Effector memory CD4-positive, alpha-beta T cell (primary cell): Measurements from ENCODE around the gene ZNF527.
"Not testable (repeated sequence)": the region's sequence is repeated elsewhere in the genome, so short reads cannot be mapped to it uniquely, and the experiment has no call there.

Source experiments
- DNase-seq, 3 donors: peaks; one replicate each; pipeline ENCODE4 v3.0.0-alpha.2; 2020
- H3K27ac ChIP-seq: 2 replicates; pipeline ENCODE4 v1.7.0; 2013; ENCODE audit warnings: mild to moderate bottlenecking, low read length, moderate library complexity; ENCODE audit not compliant: insufficient read depth, poor library complexity, severe bottlenecking
- H3K27me3 ChIP-seq: replicated peaks from 2 replicates; pipeline ENCODE4 v1.7.0; 2013; ENCODE audit warnings: mild to moderate bottlenecking, low read length; ENCODE audit not compliant: insufficient read depth, control insufficient read depth, poor library complexity, severe bottlenecking
- H3K36me3 ChIP-seq: 2 replicates; pipeline ENCODE4 v1.7.0; 2013; ENCODE audit warnings: mild to moderate bottlenecking, low read length, moderate library complexity; ENCODE audit not compliant: control insufficient read depth, insufficient read depth
- H3K4me1 ChIP-seq: 2 replicates; pipeline ENCODE4 v1.7.0; 2013; ENCODE audit warnings: low read length, mild to moderate bottlenecking; ENCODE audit not compliant: control insufficient read depth, insufficient read depth, poor library complexity, severe bottlenecking
- H3K4me3 ChIP-seq: 2 replicates; pipeline ENCODE4 v1.7.0; 2013; ENCODE audit warnings: low read length, low read depth, mild to moderate bottlenecking; ENCODE audit not compliant: insufficient read depth, poor library complexity, severe bottlenecking
- H3K9me3 ChIP-seq: 2 replicates; pipeline ENCODE4 v1.7.0; 2013; ENCODE audit warnings: mild to moderate bottlenecking, low read length, moderate library complexity; ENCODE audit not compliant: control insufficient read depth

The ZNF527 gene

DNA sequence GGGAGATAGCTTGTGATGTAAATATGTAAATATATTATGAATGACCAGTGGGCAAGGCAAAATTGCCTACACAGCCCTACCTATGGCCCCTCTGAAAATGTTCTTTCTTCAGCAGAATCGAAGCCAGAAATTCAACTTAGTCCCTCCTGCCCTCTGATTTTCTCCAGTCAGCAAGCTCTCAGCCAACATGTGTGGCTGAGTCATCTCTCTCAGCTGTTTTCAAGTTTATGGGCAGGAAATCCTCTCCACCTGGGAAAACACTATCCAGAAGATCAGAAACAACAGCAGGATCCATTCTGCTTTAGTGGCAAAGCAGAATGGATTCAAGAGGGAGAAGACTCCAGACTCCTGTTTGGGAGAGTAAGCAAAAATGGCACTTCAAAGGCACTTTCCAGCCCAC, 8.9 kb upstream of the ZNF527 start:
- H3K27me3 ChIP-seq = no peaks in the 10 kb centered on the region
- no peaks in the 10 kb centered on the region for H3K4me1 ChIP-seq
- no peak overlapping the region for H3K4me3 ChIP-seq
- H3K36me3 ChIP-seq = peaks cover 36% of the 10 kb centered on the region
- no peak for DNase-seq
- H3K27ac ChIP-seq = no peak overlapping the region
- H3K9me3 ChIP-seq = peaks cover 13% of the 10 kb centered on the region

GRCh38 chr19:37362733-37363132, 8.2 kb upstream of the ZNF527 start:
- DNase-seq = no peak
- no peaks in the 10 kb centered on the region for H3K4me1 ChIP-seq
- no peak overlapping the region for H3K4me3 ChIP-seq
- H3K36me3 ChIP-seq = peaks cover 32% of the 10 kb centered on the region
- H3K27ac ChIP-seq = no peak overlapping the region
- H3K27me3 ChIP-seq = no peaks in the 10 kb centered on the region
- peaks cover 13% of the 10 kb centered on the region for H3K9me3 ChIP-seq

- H3K36me3 ChIP-seq = peaks cover 13% of the 10 kb centered on the region
- DNase-seq = not testable (repeated sequence)
These were observed 466 bp upstream of the ZNF527 start for GRCh38 chr19:37370386-37370879.

DNA sequence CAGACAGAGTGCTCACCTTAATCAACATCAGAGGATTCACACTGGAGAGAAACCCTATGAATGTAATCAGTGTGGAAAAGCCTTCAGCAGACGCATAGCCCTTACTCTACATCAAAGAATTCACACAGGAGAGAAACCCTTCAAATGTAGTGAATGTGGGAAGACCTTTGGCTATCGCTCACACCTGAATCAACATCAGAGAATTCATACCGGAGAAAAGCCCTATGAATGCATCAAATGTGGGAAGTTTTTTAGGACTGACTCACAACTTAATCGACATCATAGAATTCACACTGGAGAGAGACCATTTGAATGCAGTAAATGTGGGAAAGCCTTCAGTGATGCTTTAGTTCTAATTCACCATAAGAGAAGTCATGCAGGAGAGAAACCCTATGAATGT, 18.3 kb downstream of the ZNF527 start:
- H3K27ac ChIP-seq = no peak overlapping the region

More at GRCh38 chr19:37370386-37370879, 466 bp upstream of the ZNF527 start:
- Histone ChIP-seq H3K4me3 (peak overlapping the region; percentile 85), H3K27ac (peak overlapping the region; percentile 72)
- not testable (repeated sequence) for H3K27me3 ChIP-seq, H3K4me1 ChIP-seq, H3K9me3 ChIP-seq

GRCh38 chr19:37391399-37391798, 20.5 kb downstream of the ZNF527 start:
- not testable (repeated sequence) for H3K4me1 ChIP-seq, H3K27ac ChIP-seq, H3K27me3 ChIP-seq, DNase-seq, H3K4me3 ChIP-seq
- H3K9me3 ChIP-seq = peaks cover 46% of the 10 kb centered on the region
- H3K36me3 ChIP-seq = peaks cover 25% of the 10 kb centered on the region

More for the DNA sequence above, 18.3 kb downstream of the ZNF527 start:
- Histone ChIP-seq H3K36me3 (peaks cover 47% of the 10 kb centered on the region), H3K27me3 (no peaks in the 10 kb centered on the region), H3K4me3 (no peak overlapping the region), H3K4me1 (no peaks in the 10 kb centered on the region), H3K9me3 (peaks cover 47% of the 10 kb centered on the region)
- DNase-seq = no peak

DNA sequence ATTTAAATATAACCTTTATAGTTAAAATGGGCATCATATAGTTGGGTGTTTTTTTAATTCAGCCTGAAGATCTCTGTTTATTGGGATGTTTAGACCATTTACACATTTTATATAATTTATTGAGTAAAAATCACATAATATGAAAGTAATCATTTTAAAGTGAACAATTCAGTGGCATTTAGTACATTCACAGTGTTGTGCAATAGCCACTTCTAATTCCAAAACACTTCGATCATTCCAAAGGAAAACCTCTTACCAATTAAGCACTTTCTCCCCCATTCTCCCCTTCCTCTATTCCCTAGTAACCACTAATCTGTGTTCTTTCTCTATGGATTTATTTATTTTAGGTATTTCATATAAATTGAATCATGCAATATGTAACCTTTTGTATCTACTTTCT, 30.2 kb downstream of the ZNF527 start:
- Histone ChIP-seq H3K4me3 (no peak overlapping the region), H3K27me3 (no peaks in the 10 kb centered on the region), H3K9me3 (peaks cover 28% of the 10 kb centered on the region), H3K27ac (no peak overlapping the region), H3K36me3 (no peaks in the 10 kb centered on the region), H3K4me1 (no peaks in the 10 kb centered on the region)
- no peak for DNase-seq

DNA sequence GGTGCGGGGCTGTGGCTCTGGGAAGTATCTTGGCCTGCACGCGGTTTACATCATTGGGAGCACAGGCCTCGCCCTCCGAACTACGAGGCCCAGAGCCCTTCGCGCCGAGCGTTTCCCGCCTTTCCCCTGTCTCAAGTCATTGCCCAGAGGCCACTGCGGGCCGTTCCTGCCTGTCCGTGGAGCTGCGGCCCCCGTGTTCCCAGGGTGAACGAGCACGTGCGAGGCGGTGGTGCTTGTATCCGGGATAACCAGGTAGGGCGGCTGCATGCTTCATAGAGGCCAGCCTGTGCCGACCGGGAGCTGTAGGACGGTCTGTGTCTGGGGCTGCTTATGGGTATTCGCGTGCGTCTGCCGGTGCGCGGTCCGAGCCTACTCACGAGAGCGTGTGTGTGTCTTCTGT, 32.5 kb downstream of the ZNF527 start:
- Histone ChIP-seq H3K27me3 (no peaks in the 10 kb centered on the region), H3K27ac (no peak overlapping the region), H3K9me3 (peaks cover 35% of the 10 kb centered on the region), H3K4me3 (no peak overlapping the region), H3K36me3 (no peaks in the 10 kb centered on the region), H3K4me1 (no peaks in the 10 kb centered on the region)
- no peak for DNase-seq

DNA sequence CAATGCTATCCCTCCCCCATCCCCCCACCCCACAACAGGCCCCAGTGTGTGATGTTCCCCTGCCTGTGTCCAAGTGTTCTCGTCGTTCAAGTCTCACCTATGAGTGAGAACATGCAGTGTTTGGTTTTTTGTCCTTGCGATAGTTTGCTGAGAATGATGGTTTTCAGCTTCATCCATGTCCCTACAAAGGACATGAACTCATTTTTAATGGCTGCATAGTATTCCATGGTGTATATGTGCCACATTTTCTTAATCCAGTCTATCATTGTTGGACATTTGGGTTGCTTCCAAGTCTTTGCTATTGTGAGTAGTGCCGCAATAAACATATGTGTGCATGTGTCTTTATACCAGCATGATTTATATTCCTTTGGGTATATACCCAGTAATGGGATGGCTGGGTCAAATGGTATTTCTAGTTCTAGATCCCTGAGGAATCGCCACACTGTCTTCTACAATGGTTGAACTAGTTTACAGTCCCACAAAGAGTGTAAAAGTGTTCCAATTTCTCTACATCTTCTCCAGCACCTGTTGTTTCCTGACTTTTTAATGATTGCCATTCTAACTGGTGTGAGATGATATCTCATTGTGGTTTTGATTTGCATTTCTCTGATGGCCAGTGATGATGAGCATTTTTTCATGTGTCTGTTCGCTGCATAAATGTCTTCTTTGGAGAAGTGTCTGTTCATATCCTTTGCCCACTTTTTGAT, 35.4 kb downstream of the ZNF527 start:
- H3K4me3 ChIP-seq, H3K27me3 ChIP-seq, H3K4me1 ChIP-seq, H3K36me3 ChIP-seq, DNase-seq, H3K27ac ChIP-seq: not testable (repeated sequence)
- H3K9me3 ChIP-seq = peaks cover 38% of the 10 kb centered on the region

GRCh38 chr19:37412700-37413099, 41.8 kb downstream of the ZNF527 start:
- H3K27me3 ChIP-seq = no peaks in the 10 kb centered on the region
- H3K4me1 ChIP-seq = no peaks in the 10 kb centered on the region
- peaks cover 31% of the 10 kb centered on the region for H3K36me3 ChIP-seq
- H3K4me3 ChIP-seq = no peak overlapping the region
- H3K9me3 ChIP-seq = peaks cover 55% of the 10 kb centered on the region
- H3K27ac ChIP-seq = no peak overlapping the region
- DNase-seq = no peak

DNA sequence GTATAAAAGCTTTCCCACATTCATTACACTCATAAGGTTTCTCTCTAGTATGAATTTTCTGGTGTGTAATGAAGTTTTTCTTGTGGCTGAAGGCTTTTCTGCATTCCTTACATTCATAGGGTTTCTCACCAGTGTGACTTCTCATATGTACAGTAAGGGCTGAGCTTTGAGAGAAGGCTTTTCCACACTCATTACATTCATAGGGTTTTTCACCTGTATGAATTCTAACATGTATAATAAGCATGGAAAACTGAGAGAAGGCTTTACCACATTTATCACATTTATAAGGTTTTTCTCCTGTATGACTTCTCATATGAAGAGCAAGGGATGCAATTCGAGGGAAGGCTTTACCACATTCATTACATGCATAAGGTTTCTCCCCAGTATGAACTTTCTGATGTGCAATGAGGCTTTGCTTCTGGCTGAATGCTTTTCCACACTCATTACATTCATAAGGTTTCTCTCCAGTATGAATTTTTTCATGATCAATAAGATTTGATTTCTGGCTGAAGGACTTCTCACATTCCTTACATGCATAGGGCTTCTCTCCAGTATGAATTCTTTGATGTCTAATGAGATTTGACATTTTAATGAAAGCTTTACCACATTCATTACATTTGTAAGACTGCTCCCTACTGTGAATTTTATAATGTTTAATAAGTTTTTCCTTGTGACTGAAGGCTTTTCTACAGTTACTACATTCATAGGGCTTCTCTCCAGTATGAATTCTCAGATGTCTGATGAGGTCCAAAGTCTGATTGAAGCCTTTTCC, 42.6 kb downstream of the ZNF527 start:
- Histone ChIP-seq H3K4me3 (no peak overlapping the region), H3K4me1 (no peaks in the 10 kb centered on the region), H3K36me3 (peaks cover 31% of the 10 kb centered on the region), H3K27me3 (no peaks in the 10 kb centered on the region), H3K9me3 (peaks cover 54% of the 10 kb centered on the region), H3K27ac (no peak overlapping the region)
- no peak for DNase-seq
